GM12878 (cell line): Measurements from ENCODE around the gene NLRP6. TPM values are rescaled to one million over a fixed set of nuclear protein-coding genes. Genes with fewer than 3 reads are reported as not detected.
A peak's percentile ranks its signal among the peaks of the same experiment; 100 is the strongest.

Source experiments
- ATAC-seq: fragments of 200-7000 bp; cut with Tn5 transposase; 3 replicates; pipeline ENCODE4 v1.9.1; 2020; ENCODE audit warnings: mild to moderate bottlenecking, moderate library complexity
- BruUV-seq: library from RNA; stranded (reverse); fragments of 400-500 nt; replicated peaks from 2 replicates; lab custom pipeline; 2021; lab: Mats Ljungman, UMichigan
- CTCF ChIA-PET: fragments of 300-600 bp; sonication (Branson Sonifier 250); formaldehyde crosslinking; extraction: SDS; loops from one replicate; lab custom pipeline; 2021; ENCODE audit warnings: inconsistent platforms; lab: Yijun Ruan, JAX
- POLR2A ChIA-PET: fragments of 350-600 bp; formaldehyde crosslinking; extraction: SDS; loops from one replicate; lab custom pipeline; 2021; ENCODE audit warnings: inconsistent platforms; lab: Charles Lee
- RAD21 ChIA-PET: fragments of 300-600 bp; sonication (Branson Sonifier 250); formaldehyde crosslinking; loops from one replicate; lab custom pipeline; 2023; ENCODE audit warnings: antibody characterized with exemption; ENCODE audit not compliant: unreplicated experiment; lab: Charles Lee
- SMC1A ChIA-PET: fragments of 300-600 bp; sonication (Branson Sonifier 250); formaldehyde crosslinking; loops from one replicate; lab custom pipeline; 2023; ENCODE audit not compliant: unreplicated experiment, uncharacterized antibody; lab: Charles Lee
- DNase-seq: peaks from one replicate; pipeline ENCODE4 v3.0.0-alpha.2; 2011; ENCODE audit warnings: low read depth, low spot score
- FAIRE-seq: peaks from 3 replicates; lab custom pipeline; 2011; peaks lifted over from hg19 to GRCh38; lab: Jason Lieb, UNC
- H2AFZ ChIP-seq: 2 replicates; pipeline ENCODE4 v1.6.0; 2011; ENCODE audit warnings: low read depth, low read length, control low read depth; ENCODE audit not compliant: control insufficient read depth
- H3K27ac ChIP-seq: 2 replicates; pipeline ENCODE4 v1.5.1; 2011; ENCODE audit warnings: control low read depth; ENCODE audit not compliant: control insufficient read depth, insufficient read depth
- H3K27me3 ChIP-seq, 2 experiments: replicated peaks in 1 of 2; 2 replicates each; pipeline versions ENCODE4 v1.6.0 to v1.6.1; 2011; ENCODE audit warnings: low read length in 1 of 2; ENCODE audit not compliant: control insufficient read depth in 2 of 2, insufficient read depth in 2 of 2
- H3K36me3 ChIP-seq, 2 experiments: 2 replicates each; pipeline ENCODE4 v1.5.1; 2011; ENCODE audit warnings: low read length in 1 of 2; ENCODE audit not compliant: control insufficient read depth in 2 of 2, insufficient read depth in 2 of 2
- H3K4me1 ChIP-seq: 2 replicates; pipeline ENCODE4 v1.6.1; 2011; ENCODE audit warnings: mild to moderate bottlenecking, low read length, moderate library complexity, mixed read lengths; ENCODE audit not compliant: control insufficient read depth, insufficient read depth
- H3K4me2 ChIP-seq: 2 replicates; pipeline ENCODE4 v1.6.0; 2011; ENCODE audit warnings: control low read depth; ENCODE audit not compliant: control insufficient read depth, insufficient read depth
- H3K4me3 ChIP-seq: fragments of 200-600 bp; sonication (generic); 2 replicates; pipeline ENCODE4 v1.5.1; 2016
- H3K79me2 ChIP-seq: 2 replicates; pipeline ENCODE4 v1.6.0; 2011; ENCODE audit warnings: low read length; ENCODE audit not compliant: control insufficient read depth, insufficient read depth
- H3K9ac ChIP-seq: 2 replicates; pipeline ENCODE4 v1.8.0; 2011; ENCODE audit warnings: low read length, control low read depth, mixed read lengths; ENCODE audit not compliant: control insufficient read depth, insufficient read depth
- H3K9me3 ChIP-seq: replicated peaks from 3 replicates; pipeline ENCODE4 v1.5.1; 2011; ENCODE audit warnings: mild to moderate bottlenecking, low read length; ENCODE audit not compliant: control insufficient read depth, insufficient read depth
- H4K20me1 ChIP-seq: 2 replicates; pipeline ENCODE4 v1.6.0; 2011; ENCODE audit not compliant: control insufficient read depth, insufficient read depth
- DPF2 ChIP-seq: fragments of 450-650 bp; IDR thresholded peaks from 2 replicates; pipeline ENCODE4 v1.6.1; 2017; ENCODE audit warnings: mild to moderate bottlenecking
- EED ChIP-seq: sonication (generic); IDR thresholded peaks from 2 replicates; pipeline ENCODE4 v1.6.1; 2016; ENCODE audit warnings: antibody characterized with exemption, low read depth
- FOXM1 ChIP-seq: IDR thresholded peaks from 2 replicates; pipeline ENCODE4 v1.6.1; 2012; ENCODE audit warnings: low read depth, mild to moderate bottlenecking, inconsistent platforms, low read length, moderate library complexity
- IKZF1 ChIP-seq: fragments of 450-650 bp; conservative IDR thresholded peaks from 2 replicates; pipeline ENCODE4 v1.6.1; 2017; ENCODE audit warnings: antibody characterized with exemption, mild to moderate bottlenecking
- IKZF2 ChIP-seq, 2 experiments: fragments of 450-650 bp; IDR thresholded peaks; 2 replicates each; pipeline ENCODE4 v1.6.1; 2017; ENCODE audit warnings: mild to moderate bottlenecking in 2 of 2, moderate library complexity in 2 of 2
- NR2F1 ChIP-seq: fragments of 450-650 bp; conservative IDR thresholded peaks from 2 replicates; pipeline ENCODE4 v1.6.1; 2017; ENCODE audit warnings: mild to moderate bottlenecking
- POLR2AphosphoS5 ChIP-seq: IDR thresholded peaks from 2 replicates; pipeline ENCODE4 v1.6.1; 2011; ENCODE audit warnings: mild to moderate bottlenecking, low read length, inconsistent platforms
- RB1 ChIP-seq: fragments of 450-650 bp; formaldehyde crosslinking; IDR thresholded peaks from 2 replicates; pipeline ENCODE4 v1.6.1; 2017; ENCODE audit warnings: mild to moderate bottlenecking, borderline replicate concordance
- ZNF217 ChIP-seq: fragments of 450-650 bp; IDR thresholded peaks from 2 replicates; pipeline ENCODE4 v1.6.1; 2017; ENCODE audit warnings: antibody characterized with exemption, mild to moderate bottlenecking
- WGBS: methylation state at CpG from one replicate; pipeline ENCODE4 v1.1.6; 2016; ENCODE audit warnings: low lambda C conversion rate; ENCODE audit not compliant: insufficient replicate concordance, insufficient coverage; ENCODE audit errors: missing lambda C conversion rate; 5-methylcytosine and 5-hydroxymethylcytosine counted together
- in situ Hi-C: fragments of 300-500 bp; cut with MboI; formaldehyde crosslinking; loops from 9 replicates; pipeline ENCODE4 v1.14.3; 2018; ENCODE audit warnings: mixed read lengths
- intact Hi-C: fragments of 100-400 bp; cut with micrococcal nuclease; formaldehyde crosslinking; loops from one replicate; pipeline ENCODE4 v1.14.2; 2022; ENCODE audit not compliant: unreplicated experiment
- polyA plus RNA-seq, 11 experiments: library from polyadenylated mRNA; depleted of rRNA in 4 of 11; unstranded in 6 of 11; stranded (reverse) in 5 of 11; fragments of >200 nt; fragmentation: Nextera tagmentation in 4 of 11; fragmentation: Illumina TruSeq in 1 of 11; extraction: Ambion mirVana in 4 of 11; extraction: Trizol in 1 of 11; gene quantifications; 1 replicate in 1 of 11; 2 replicates in 10 of 11; pipeline versions ENCODE4 v1.2.1 to v1.2.3, GENCODE V29; 2011 to 2016; ENCODE audit warnings: inconsistent platforms in 2 of 11, missing spikeins in 2 of 11, low read depth in 1 of 11
- total RNA-seq, 4 experiments: library from RNA; depleted of rRNA in 3 of 4; stranded (reverse); fragments of >200 nt in 3 of 4; fragmentation: Illumina TruSeq in 1 of 4; extraction: Trizol in 1 of 4; gene quantifications; 2 replicates each; pipeline versions ENCODE4 v1.2.1 to v1.2.3, GENCODE V29; 2013 to 2021
- TF ChIP-seq, protein P1 (sequence below): IDR thresholded peaks from 2 replicates; pipeline ENCODE4 v1.6.1; 2012; ENCODE audit warnings: low read length, inconsistent platforms
- TF ChIP-seq, protein P2 (sequence below): fragments of 450-650 bp; IDR thresholded peaks from 2 replicates; pipeline ENCODE4 v1.6.1; 2017; ENCODE audit warnings: mild to moderate bottlenecking
- TF ChIP-seq, protein P3 (sequence below): fragments of 450-650 bp; IDR thresholded peaks from 2 replicates; pipeline ENCODE4 v1.6.1; 2017; ENCODE audit warnings: low read depth, mild to moderate bottlenecking, moderate library complexity

Gene NLRP6
- total and polyA plus RNA-seq, 10 of the 15 experiments (the other 5 are each of a cell fraction or from before 2014, with no cell fraction given) = 0.03 to 0.11 TPM; not detected in 8

- Histone ChIP-seq H3K4me3 (peak within 1 kb of the TSS; percentile 81), H3K4me2 (peak within 1 kb of the TSS; percentile 99), H3K27me3 (peaks cover 1 to 2% of the 10 kb centered on the region in 2 experiments; a peak in 3 of 4 replicates), H2AFZ (peak within 1 kb of the TSS; percentile 55), H3K9me3 (no peaks in the 10 kb centered on the region), H3K9ac (peak within 1 kb of the TSS; percentile 64), H4K20me1 (no peaks in the 10 kb centered on the region), H3K27ac (no peak within 1 kb of the TSS), H3K36me3 (no peaks in the 10 kb centered on the region), H3K4me1 (peaks cover 8% of the 10 kb centered on the region; the same call in 1 of the 2 replicates), H3K79me2 (no peaks in the 10 kb centered on the region)
- ChIA-PET RAD21 (interaction anchor here (1.0 to 1.4 kb wide), 3 partner anchors 20 to 67 kb away, joined by 3 to 4 read pairs (median 3); no protein-coding TSS in a partner anchor), POLR2A (interaction anchor here (0.6 to 3.5 kb wide), 5 partner anchors 21 to 82 kb away, joined by 3 to 10 read pairs (median 4); partner anchors contain the start of gene BET1L), CTCF (interaction anchor here (1.2 to 1.8 kb wide), 4 partner anchors 12 to 39 kb away, joined by 3 to 9 read pairs (median 6); no protein-coding TSS in a partner anchor), SMC1A (interaction anchor here (0.6 kb wide), 1 partner anchor 17 kb away, joined by 3 read pairs; no protein-coding TSS in a partner anchor)
- FAIRE-seq (no peak), ATAC-seq (peak; percentile 89), DNase-seq (no peak)
- WGBS = 4% methylated on average over 36 of the region's 112 CpGs
- in situ Hi-C loops (no loop called here), intact Hi-C loops (no loop called here)
- no TSS peak for BruUV-seq
- no peak for TF ChIP-seq FOXM1
- peak; percentile 51; the same call in 1 of the 2 replicates for TF ChIP-seq DPF2
- peak; percentile 25; the same call in 1 of the 2 replicates for TF ChIP-seq RB1
- TF ChIP-seq POLR2AphosphoS5 = 0 out of 2 replicates have a peak, but pooled peaks have one; percentile 31
- TF ChIP-seq NR2F1 = peak; percentile 52
- TF ChIP-seq EED = 0 out of 2 replicates have a peak, but pooled peaks have one; percentile 14
- TF ChIP-seq ZNF217 = 0 out of 2 replicates have a peak, but pooled peaks have one; percentile 38
- TF ChIP-seq, protein P1, sequence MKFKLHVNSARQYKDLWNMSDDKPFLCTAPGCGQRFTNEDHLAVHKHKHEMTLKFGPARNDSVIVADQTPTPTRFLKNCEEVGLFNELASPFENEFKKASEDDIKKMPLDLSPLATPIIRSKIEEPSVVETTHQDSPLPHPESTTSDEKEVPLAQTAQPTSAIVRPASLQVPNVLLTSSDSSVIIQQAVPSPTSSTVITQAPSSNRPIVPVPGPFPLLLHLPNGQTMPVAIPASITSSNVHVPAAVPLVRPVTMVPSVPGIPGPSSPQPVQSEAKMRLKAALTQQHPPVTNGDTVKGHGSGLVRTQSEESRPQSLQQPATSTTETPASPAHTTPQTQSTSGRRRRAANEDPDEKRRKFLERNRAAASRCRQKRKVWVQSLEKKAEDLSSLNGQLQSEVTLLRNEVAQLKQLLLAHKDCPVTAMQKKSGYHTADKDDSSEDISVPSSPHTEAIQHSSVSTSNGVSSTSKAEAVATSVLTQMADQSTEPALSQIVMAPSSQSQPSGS = no peak
- TF ChIP-seq, protein P2, sequence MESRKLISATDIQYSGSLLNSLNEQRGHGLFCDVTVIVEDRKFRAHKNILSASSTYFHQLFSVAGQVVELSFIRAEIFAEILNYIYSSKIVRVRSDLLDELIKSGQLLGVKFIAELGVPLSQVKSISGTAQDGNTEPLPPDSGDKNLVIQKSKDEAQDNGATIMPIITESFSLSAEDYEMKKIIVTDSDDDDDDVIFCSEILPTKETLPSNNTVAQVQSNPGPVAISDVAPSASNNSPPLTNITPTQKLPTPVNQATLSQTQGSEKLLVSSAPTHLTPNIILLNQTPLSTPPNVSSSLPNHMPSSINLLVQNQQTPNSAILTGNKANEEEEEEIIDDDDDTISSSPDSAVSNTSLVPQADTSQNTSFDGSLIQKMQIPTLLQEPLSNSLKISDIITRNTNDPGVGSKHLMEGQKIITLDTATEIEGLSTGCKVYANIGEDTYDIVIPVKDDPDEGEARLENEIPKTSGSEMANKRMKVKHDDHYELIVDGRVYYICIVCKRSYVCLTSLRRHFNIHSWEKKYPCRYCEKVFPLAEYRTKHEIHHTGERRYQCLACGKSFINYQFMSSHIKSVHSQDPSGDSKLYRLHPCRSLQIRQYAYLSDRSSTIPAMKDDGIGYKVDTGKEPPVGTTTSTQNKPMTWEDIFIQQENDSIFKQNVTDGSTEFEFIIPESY = no peak
- TF ChIP-seq, protein P3, sequence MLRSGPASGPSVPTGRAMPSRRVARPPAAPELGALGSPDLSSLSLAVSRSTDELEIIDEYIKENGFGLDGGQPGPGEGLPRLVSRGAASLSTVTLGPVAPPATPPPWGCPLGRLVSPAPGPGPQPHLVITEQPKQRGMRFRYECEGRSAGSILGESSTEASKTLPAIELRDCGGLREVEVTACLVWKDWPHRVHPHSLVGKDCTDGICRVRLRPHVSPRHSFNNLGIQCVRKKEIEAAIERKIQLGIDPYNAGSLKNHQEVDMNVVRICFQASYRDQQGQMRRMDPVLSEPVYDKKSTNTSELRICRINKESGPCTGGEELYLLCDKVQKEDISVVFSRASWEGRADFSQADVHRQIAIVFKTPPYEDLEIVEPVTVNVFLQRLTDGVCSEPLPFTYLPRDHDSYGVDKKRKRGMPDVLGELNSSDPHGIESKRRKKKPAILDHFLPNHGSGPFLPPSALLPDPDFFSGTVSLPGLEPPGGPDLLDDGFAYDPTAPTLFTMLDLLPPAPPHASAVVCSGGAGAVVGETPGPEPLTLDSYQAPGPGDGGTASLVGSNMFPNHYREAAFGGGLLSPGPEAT = no peak
- TF ChIP-seq IKZF2 (IDR thresholded peaks at IDR 0.05) = peak; percentile 23 to 33; a peak in 1 of 4 replicates
- TF ChIP-seq IKZF1 = peak; percentile 73
Measured at GRCh38 chr11:288478-289397, 10.5 kb downstream of the NLRP6 start, which contains the start of gene PGGHG. TSS of gene PGGHG (plus strand) at chr11:289126. CDS start at chr11:289817, 691 bp downstream.
